ENCODE results near the gene SAA4.
A peak's percentile ranks its signal among the peaks of the same experiment; 100 is the strongest.
"Not testable (repeated sequence)": the region's sequence is repeated elsewhere in the genome, so short reads cannot be mapped to it uniquely, and the experiment has no call there.

The SAA4 gene, protein sequence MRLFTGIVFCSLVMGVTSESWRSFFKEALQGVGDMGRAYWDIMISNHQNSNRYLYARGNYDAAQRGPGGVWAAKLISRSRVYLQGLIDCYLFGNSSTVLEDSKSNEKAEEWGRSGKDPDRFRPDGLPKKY
- total RNA-seq = 0 reads per million in 17 experiments

DNA sequence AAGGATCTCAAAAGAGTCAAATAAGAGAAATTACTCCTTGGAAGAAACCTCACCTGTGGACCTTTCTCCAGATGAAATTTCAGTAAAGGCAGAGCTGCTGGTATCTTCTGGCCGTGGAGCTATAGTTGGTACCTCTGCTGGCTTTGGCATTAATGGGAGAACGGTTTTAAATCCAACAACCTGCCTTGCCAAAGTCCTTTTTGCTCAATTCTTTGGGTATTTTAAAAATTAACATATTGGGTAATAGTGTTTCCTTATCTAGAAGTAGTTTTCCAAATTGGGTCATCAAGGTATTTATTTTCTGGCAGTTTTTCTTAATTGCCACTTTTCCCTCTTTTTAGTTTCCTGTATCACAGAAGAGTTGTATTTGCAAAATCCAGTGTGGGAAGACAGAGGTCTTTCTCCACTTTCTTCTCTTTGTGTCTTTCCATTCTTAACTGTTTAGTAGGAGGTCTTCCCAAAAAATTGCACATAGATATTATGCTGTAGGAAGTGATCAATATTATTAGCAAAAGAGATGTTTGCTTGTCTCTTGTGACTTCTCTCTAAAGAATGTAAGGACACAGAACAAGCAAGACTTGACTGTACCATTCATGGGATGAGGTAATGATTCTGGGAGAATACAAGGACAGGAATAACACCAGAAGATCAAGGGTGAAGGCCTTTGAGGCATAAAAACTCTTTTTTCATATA lies at the start of gene SAA4:
TSS of gene SAA4 (minus strand) at position 139 of the 693 bp plus-strand sequence. CDS start 876 bp downstream, outside the sequence.
- DNase-seq = no peak

DNA sequence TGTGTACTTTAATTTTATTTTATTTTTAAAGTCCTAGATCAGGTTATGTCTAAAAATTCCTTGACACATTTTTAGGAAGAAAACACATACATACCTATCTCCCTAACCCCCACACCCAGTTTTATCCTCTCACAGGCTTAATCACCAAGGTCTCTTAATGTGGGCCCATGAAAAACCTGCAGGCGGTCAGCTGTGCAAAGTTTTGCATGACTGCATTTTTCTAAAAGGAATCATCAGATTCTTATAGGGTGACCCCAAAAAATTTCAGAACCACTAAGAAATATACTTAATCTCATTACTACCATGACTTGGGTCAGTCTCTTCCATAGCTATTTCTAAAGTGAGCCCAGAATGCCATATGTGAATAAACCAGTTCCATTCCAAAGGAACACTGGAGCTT lies 49.2 kb upstream of the SAA4 start:
- DNase-seq = no peak

DNA sequence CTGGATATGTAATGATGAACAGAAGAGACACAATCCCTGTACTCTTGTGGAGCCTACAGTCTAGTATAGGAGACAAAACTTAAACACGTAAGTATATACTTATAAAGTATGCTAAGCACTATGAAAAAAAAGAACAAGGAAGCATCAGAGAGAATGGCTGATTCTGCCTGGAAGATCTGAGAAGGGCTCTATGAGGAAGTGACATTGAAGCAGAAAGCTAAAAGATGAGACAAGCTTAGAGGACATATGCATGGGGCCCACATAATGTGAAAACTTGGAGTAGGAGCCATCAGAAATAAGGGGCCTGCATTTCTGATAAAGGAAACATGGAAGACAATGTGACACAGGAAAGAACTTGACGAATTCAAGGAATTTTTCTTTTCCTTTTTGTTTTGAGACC lies 46.0 kb upstream of the SAA4 start:
- peak in 2 of 4 experiments; percentile 17 to 48 for DNase-seq

DNA sequence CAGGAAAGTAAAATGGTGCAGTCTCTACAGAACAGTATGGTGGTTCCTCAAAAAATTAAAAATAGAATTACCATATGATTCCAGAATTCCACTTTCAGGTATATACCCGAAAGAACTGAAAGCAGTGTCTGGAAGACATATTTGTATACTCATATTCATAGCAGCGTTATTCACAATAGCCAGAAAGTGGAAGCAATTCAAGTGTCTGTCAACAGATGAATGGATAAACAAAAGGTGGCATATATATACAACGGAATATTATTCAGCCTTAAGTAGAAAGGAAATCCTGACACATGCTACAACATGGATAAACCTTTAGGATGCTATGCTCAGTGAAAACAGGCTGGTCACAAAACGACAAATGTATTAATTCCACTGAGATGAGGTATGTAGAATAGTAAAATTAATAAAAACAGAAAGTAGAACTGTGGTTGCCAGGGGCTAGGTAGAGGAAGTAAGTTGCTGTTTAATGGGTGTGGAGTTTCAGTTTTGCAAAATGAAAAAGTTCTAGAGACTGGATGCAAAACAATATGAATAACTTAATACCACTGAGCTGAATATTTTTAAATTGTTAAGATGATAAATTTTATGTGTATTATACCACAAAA lies 43.9 kb upstream of the SAA4 start:
- no peak for DNase-seq

DNA sequence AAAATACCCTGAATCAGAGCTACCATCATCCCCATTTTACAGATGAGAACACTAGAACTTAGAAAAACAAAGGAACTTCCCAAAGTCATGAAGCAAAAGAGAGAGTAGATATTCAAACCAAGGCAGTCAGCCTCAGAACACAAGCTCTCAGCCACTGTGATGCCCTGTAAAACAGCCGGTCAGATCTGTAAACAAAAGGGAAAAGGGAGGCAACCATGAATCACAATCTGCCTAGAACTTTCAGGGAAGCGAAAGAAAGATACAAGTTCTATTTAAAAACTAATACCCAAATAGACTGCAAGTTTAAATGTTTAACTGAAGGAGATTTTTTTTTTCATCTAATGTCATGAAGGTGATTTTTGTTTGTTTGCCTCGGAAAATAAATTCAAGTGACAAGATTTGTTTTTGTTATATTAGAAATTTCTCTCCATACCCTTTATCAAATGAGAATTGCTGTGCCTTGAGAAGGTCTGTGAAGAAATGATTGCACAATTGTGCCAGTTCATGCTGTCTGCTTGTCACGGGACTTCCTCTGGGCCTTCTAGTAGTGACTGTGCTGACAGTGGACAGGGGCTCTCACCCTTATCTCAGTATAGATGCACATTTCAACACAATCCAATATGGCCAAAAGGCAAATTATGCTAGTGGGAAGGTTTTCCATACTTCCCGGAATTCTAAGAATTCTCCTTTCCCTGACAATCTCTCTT lies 41.1 kb upstream of the SAA4 start:
- peak; percentile 70 to 92 (median 85) for DNase-seq

DNA sequence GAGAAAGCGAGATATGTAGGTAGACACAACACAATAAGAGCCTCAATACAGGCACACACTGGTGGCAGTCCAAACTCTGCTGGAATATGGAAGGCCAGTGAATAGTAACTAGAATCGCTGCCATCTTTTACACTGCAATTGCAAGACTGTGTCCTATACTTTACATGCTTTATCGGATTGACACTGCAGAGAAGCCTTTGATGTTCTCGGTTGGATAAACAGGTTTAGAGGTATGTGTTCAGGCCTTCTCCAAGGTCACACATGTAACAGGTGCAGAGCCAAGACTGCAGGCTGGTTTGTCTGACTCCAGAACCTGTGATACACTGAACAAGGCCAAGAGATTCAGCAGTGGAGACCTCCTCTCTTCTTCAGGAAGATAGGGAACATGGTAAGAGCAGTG lies 34.6 kb upstream of the SAA4 start:
- DNase-seq = no peak

DNA sequence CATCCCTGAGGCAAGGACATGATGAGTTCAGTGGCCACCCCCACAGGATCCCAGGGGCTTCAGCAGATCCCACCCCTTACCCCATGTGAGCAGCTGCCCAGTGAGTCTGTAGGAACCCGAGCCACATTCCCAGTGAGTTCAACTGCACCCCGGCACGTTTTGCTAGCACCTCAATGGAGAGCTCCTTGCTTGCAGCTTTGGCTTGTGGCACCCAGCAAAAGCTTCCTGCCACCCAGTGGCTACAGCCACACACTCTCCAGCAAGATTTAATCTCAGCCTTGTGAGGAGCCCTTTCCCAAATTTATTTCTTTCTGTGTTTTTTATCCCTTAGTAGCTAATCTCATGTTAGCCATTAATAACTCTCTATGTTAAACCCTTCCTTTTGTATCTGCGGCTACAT lies 33.5 kb upstream of the SAA4 start:
- DNase-seq = no peak

DNA sequence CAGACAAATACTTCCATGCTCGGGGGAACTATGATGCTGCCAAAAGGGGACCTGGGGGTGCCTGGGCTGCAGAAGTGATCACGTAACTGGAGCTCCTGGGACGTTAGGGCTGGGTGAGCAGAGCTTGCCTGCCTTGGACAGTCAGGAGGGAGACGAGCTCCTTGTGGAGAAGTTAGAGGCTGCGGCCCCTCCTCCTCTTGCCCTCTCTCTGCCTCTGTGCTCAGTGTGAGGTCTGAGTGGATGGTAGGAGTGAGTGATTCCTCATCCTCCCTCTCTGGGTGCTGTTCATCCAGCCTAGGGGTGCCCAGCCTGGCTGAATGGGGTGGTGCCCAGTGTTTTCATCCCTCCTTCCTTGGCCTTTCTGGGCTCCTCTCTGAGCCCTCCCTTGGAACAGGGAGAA lies 32.6 kb upstream of the SAA4 start:
- not testable (repeated sequence) for DNase-seq

DNA sequence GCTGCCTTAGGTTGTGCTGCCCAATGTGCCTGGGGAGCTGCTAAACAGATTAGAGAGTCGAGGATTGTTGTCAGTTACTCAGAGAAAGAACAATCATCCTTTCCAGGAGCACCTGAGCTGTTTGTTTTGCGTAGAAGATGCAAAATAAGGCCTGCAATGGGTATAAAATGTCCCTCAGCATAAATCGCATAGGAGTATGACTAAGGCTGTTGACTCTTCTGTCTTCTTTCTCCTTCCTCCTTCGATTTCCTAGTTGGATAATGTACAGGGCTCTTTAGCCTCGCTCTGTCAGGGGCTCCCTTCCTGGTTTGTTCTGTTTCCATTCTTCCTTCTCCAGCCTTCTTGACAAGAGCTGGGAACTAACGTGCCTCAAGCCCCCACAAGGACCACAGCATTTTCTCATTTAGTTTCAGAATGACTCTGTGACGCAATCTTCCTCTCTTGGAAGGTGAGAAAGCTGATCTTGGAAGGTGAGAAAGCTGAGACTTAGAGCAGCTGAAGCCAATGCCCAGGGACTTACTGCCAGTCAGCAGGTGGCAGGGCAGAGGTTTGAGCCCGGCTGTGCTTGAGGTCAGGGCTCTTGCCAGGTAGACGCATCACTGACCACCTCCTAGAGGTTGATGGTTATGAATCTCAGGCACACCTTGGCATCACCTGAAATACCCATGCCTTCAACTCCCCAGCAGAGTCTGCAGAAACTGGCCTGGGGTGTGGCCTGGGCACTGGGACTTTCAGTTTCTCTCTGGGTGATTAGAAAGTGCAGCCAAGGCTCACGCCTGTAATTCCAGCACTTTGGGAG lies 30.9 kb upstream of the SAA4 start:
- DNase-seq = not testable (repeated sequence)

DNA sequence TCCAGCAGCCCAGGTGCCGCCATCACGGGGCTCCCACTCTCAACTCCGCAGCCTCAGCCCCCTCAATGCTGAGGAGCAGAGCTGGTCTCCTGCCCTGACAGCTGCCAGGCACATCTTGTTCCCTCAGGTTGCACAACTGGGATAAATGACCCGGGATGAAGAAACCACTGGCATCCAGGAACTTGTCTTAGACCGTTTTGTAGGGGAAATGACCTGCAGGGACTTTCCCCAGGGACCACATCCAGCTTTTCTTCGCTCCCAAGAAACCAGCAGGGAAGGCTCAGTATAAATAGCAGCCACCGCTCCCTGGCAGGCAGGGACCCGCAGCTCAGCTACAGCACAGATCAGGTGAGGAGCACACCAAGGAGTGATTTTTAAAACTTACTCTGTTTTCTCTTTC lies 29.3 kb upstream of the SAA4 start, which contains the start of gene SAA1:
TSS of gene SAA1 (plus strand) at position 316 of the 400 bp plus-strand sequence. CDS start 624 bp downstream, outside the sequence.
- no peak for DNase-seq

DNA sequence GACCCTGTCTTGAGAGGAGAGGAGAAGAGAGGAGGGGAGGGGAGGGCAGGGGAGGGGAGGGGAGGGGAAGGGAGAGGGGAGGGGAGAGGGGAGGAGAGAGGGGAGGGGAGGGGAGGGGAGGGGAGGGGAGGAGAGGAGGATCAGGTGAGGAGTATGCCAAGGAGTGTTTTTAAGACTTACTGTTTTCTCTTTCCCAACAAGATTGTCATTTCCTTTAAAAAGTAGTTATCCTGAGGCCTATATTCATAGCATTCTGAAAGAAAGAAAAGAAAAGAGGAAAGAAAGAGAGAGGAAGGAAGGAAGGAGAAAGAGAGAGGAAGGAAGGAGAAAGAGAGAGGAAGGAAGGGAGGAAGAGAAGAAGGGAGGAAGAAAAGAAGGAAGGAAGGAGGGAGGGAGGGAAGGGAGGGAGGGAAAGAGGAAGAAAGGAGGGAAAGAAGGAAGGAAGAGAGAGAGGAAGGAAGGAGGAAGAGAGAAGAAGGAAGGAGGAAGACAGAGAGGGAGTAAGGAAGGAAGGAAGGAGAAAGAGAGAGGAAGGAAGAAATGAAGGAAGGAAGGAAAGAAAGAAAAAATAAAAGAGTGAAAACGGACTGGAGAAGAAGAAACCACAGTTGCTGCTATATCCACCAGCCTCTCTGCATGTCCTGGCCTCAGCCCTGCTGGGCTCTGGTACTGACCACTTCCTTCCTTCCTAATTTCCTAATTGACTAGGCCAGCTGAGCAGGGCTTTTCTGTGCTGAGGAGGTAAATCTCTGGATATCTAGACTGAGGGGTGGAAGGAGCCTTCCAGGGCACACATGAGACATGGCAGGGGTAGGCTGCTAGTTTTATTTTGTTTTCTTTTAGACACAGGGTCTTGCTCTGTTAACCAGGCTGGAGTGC lies 28.3 kb upstream of the SAA4 start:
- DNase-seq = peak in 3 of 4 experiments; percentile 27 to 51 (median 36)

DNA sequence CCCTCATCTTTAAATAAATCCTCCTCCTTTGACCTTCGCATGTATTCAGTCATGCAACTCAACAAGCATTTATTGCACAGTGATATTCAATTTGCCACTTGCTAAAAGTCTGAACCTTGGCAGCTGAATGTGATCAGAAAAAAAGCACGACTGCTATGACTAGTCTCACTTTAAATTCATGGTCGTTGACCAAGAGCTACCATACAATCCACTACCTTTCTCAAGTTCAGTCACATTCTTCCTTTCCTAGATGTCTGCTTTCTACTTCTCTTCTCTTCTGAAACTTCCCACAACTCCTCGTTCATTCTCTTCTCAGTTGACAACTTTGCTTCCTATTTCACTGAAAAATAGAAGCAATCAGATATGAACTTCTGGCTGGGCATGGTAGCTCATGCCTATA lies 27.4 kb upstream of the SAA4 start:
- DNase-seq = no peak

DNA sequence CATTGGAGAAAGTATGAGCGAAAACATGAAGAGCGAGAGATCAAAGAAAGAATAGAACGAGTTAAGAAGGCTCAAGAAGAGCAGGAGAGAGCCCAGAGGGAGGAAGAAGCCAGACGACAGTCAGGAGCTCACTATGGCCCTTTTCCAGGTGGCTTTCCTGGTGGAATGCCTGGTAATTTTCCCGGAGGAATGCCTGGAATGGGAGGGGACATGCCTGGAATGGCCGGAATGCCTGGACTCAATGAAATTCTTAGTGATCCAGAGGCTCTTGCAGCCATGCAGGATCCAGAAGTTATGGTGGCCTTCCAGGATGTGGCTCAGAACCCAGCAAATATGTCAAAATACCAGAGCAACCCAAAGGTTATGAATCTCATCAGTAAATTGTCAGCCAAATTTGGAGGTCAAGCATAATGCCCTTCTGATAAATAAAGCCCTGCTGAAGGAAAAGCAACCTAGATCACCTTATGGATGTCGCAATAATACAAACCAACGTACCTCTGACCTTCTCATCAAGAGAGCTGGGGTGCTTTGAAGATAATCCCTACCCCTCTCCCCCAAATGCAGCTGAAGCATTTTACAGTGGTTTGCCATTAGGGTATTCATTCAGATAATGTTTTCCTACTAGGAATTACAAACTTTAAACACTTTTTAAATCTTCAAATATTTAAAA lies 26.2 kb upstream of the SAA4 start:
- not testable (repeated sequence) for DNase-seq

DNA sequence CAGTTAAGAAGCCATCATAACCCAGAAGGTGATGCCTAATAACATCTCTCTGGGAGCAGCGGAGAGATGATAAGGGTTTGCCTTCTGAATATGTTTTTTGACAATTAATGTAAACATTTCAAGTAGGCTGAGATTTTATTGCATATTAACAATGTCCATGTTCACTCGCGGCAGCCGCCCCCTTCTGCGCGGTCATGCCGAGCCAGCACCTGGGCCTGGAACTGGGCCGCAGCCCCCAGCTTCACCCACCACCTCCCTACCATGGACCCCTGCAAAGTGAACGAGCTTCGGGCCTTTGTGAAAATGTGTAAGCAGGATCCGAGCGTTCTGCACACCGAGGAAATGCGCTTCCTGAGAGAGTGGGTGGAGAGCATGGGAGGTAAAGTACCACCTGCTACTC lies 25.1 kb upstream of the SAA4 start:
- no peak for DNase-seq

DNA sequence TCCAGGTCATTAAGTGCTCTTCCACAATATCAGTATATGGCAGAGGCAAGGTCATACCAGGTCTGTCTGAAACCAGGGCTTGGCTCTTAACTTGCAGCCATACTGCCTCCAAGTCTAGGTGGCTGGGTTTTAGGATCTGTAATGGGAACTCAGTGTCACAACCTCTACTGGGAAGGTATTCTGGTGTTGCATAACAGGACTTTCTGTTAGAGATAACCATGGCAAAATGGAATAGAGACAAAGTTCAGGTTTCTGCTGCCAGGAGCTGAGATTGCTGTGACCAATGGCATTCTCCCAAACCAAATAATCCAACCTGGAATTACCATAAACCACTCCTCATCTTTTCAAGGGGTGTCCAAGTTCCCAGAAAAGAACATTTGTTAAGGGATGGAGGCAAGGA lies 22.7 kb upstream of the SAA4 start:
- no peak for DNase-seq

DNA sequence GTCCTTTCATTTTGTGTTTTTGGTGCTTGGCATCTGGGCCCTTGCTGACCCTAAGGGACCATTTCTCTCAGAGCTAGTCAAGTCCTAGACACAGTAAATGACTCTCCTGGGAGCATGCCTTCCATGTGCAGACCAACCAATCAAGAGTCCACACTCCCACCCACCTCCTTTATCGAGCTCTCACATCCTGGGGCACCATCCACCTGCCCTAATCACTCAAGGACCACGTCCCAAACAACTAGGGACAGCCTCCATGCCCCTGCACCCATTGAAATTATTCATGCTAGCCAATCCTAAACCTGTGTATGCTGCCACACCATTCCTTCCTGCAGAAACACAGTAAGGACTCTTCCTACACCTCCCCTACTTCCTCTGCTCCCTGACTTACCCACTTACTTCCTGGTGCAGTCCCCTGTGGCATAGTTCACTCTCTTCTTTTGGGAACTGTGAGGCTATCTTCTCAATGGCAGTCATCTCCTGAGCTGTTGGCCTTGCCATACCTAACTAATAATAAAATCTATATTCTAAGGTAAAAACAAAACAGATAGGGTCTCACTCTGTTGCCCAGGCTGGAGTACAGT lies 18.3 kb upstream of the SAA4 start:
- DNase-seq = peak in 1 of 4 experiments; percentile 17

DNA sequence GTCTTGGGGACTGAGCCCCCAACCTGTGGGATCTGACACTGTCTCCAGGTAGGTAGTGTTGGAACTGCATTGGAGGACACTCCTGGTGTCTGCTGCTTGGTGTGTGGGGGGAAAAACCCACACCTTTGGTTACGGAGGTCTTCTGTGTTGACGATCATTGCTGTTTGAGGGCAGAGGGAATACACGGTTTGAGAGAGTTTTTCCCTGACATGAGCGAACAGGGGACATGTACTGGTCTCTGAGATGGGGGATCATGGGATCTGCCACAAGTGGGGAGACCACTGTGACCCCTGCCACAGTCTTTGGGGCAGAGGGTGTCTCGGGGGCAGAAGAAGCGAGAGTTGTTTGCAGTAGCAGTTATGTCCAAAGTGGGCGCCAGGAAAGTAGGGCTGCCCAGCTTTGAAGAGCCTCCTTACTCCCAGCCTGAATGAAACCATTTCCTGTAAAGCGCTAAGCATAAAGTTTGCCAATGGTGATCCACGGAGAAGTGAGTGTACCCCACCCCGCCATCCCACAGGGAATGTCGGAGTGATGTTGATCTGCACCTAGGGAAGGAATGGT lies 17.3 kb upstream of the SAA4 start:
- no peak for DNase-seq

DNA sequence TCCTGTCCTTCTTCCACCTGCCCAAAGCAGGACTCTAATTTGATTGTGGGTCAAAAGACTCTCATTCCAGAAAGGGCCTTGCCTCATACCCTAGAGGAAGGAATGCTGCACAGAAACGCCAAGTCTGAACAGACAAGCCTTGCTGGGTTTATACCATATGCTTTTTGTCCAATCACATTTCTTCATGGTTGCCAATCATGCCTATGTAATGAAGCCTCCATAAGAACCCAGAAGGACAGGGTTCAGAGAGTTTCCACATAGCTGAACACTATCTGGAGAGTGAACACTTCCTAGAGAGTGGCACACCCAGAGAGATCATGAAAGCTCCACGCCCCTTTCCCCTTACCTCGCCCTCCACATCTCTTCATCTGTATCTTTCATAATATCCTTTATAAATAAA lies 16.6 kb upstream of the SAA4 start:
- DNase-seq = no peak

DNA sequence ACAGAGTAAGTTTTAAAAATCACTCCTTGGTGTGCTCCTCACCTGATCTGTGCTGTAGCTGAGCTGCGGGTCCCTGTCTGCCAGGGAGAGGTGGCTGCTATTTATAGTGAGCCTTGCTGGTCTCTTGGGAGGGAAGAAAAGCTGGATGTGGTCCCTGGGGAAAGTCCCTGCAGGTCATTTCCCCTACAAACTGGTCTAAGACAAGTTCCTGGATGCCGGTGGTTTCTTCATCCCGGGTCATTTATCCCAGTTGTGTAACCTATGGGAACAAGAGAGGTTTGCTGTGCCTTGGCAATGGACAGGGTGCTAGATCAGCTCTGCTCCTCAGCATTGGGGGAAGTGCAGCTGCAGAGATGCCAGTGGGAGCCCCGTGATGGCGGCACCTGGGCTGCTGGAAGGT lies 12.0 kb upstream of the SAA4 start, which contains the start of gene SAA2:
TSS of gene SAA2 (minus strand) at position 108 of the 400 bp plus-strand sequence. CDS start 657 bp downstream, outside the sequence.
- DNase-seq = no peak

DNA sequence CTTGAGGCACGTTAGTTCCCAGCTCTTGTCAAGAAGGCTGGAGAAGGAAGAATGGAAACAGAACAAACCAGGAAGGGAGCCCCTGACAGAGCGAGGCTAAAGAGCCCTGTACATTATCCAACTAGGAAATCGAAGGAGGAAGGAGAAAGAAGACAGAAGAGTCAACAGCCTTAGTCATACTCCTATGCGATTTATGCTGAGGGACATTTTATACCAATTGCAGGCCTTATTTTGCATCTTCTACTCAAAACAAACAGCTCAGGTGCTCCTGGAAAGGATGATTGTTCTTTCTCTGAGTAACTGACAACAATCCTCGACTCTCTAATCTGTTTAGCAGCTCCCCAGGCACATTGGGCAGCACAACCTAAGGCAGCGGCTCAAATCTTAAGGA lies 10.6 kb upstream of the SAA4 start:
- not testable (repeated sequence) for DNase-seq

Data from suppressor macrophage (primary cell).